Suprapubic skin (tissue), 4 donors: ENCODE results near the gene COQ10A.

ENCODE experiments used
- EP300 ChIP-seq: sonication (generic); formaldehyde crosslinking; IDR thresholded peaks from one replicate; pipeline ENCODE4 v1.6.1; 2017; ENCODE audit warnings: antibody characterized with exemption
- POLR2A ChIP-seq, 2 donors: fragments of 450-650 bp; IDR thresholded peaks; one replicate each; pipeline ENCODE4 v1.6.1; 2017; ENCODE audit warnings: antibody characterized with exemption in 2 of 2, mild to moderate bottlenecking in 2 of 2, moderate library complexity in 2 of 2
- POLR2AphosphoS5 ChIP-seq, 3 donors: sonication (generic); formaldehyde crosslinking; IDR thresholded peaks; one replicate each; pipeline ENCODE4 v1.6.1; 2017; ENCODE audit warnings: antibody characterized with exemption in 3 of 3
- TF ChIP-seq, protein P1 (sequence below), 2 donors: fragments of 200-600 bp in 1 of 2; fragments of 450-650 bp in 1 of 2; sonication (generic) in 1 of 2; IDR thresholded peaks; one replicate each; pipeline ENCODE4 v1.5.1; 2016 to 2019; ENCODE audit warnings: antibody characterized with exemption in 2 of 2, mild to moderate bottlenecking in 1 of 2, moderate library complexity in 1 of 2

- no peak for TF ChIP-seq POLR2AphosphoS5 (IDR thresholded peaks at IDR 0.05)
- TF ChIP-seq POLR2A (IDR thresholded peaks at IDR 0.05): no peak
- TF ChIP-seq, protein P1, sequence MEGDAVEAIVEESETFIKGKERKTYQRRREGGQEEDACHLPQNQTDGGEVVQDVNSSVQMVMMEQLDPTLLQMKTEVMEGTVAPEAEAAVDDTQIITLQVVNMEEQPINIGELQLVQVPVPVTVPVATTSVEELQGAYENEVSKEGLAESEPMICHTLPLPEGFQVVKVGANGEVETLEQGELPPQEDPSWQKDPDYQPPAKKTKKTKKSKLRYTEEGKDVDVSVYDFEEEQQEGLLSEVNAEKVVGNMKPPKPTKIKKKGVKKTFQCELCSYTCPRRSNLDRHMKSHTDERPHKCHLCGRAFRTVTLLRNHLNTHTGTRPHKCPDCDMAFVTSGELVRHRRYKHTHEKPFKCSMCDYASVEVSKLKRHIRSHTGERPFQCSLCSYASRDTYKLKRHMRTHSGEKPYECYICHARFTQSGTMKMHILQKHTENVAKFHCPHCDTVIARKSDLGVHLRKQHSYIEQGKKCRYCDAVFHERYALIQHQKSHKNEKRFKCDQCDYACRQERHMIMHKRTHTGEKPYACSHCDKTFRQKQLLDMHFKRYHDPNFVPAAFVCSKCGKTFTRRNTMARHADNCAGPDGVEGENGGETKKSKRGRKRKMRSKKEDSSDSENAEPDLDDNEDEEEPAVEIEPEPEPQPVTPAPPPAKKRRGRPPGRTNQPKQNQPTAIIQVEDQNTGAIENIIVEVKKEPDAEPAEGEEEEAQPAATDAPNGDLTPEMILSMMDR (IDR thresholded peaks at IDR 0.05): no peak
- TF ChIP-seq EP300: no peak
These were observed 5.8 kb upstream of the COQ10A start for GRCh38 chr12:56260921-56261320.
